Measurements from ENCODE around the gene UNC5B.

- TF ChIP-seq POLR2A (IDR thresholded peaks at IDR 0.05) (no peak), CTCF (IDR thresholded peaks at IDR 0.05 in 8 of 11, conservative IDR thresholded peaks at IDR 0.05 in 3 of 11) (no peak), POLR2AphosphoS5 (IDR thresholded peaks at IDR 0.05) (no peak)
Observed at GRCh38 chr10:71269301-71270288, 57.2 kb downstream of the UNC5B start.
